Immature natural killer cell (primary cell): Measurements from ENCODE around the gene C5orf24. TPM values are rescaled to one million over a fixed set of nuclear protein-coding genes. Genes with fewer than 3 reads are reported as not detected.
A peak's percentile ranks its signal among the peaks of the same experiment; 100 is the strongest.

Source experiments
- DNase-seq, 3 donors: peaks; one replicate each; pipeline ENCODE4 v3.0.0; 2022; ENCODE audit warnings: mixed read lengths in 1 of 3
- H3K27ac Mint-ChIP-seq, 6 donors: one replicate each; pipeline ENCODE4 v1.8.0; 2020; ENCODE audit warnings: mixed read lengths in 6 of 6, mild to moderate bottlenecking in 5 of 6, inconsistent platforms in 4 of 6, moderate library complexity in 3 of 6
- H3K27me3 Mint-ChIP-seq, 3 donors: one replicate each; pipeline ENCODE4 v1.8.0; 2020 to 2021; ENCODE audit warnings: low read depth in 3 of 3, mild to moderate bottlenecking in 3 of 3, mixed read lengths in 3 of 3, moderate library complexity in 3 of 3, inconsistent platforms in 1 of 3
- H3K36me3 Mint-ChIP-seq, 3 donors: one replicate each; pipeline ENCODE4 v1.8.0; 2020; ENCODE audit warnings: mixed read lengths in 3 of 3, inconsistent platforms in 2 of 3, mild to moderate bottlenecking in 2 of 3
- H3K4me1 Mint-ChIP-seq, 2 donors: one replicate each; pipeline ENCODE4 v1.8.0; 2020; ENCODE audit warnings: inconsistent platforms in 2 of 2, mild to moderate bottlenecking in 2 of 2, mixed read lengths in 2 of 2, moderate library complexity in 1 of 2
- H3K4me3 Mint-ChIP-seq, 5 donors: one replicate each; pipeline ENCODE4 v1.8.0; 2020; ENCODE audit warnings: mild to moderate bottlenecking in 5 of 5, mixed read lengths in 5 of 5, inconsistent platforms in 3 of 5, moderate library complexity in 3 of 5
- H3K9me3 Mint-ChIP-seq, 6 donors: one replicate each; pipeline ENCODE4 v1.8.0; 2020; ENCODE audit warnings: mild to moderate bottlenecking in 6 of 6, mixed read lengths in 6 of 6, inconsistent platforms in 4 of 6, moderate library complexity in 3 of 6
- polyA plus RNA-seq, 3 donors: library from polyadenylated mRNA; unstranded; fragments of 300-500 nt; fragmentation: Illumina TruSeq; gene quantifications; one replicate each; pipeline ENCODE4 v1.2.3, GENCODE V29; 2021

C5orf24 gene
- 10 to 100 TPM; 10.9 to 20.5 (median 16.0) TPM for polyA plus RNA-seq

- no peaks in the 10 kb centered on the region for H3K9me3 Mint-ChIP-seq
- H3K27ac Mint-ChIP-seq: peak within 1 kb of the TSS; percentile 91 to 98 (median 97)
- H3K4me3 Mint-ChIP-seq: peak within 1 kb of the TSS; percentile 91 to 95 (median 93)
These were observed at the start of gene C5orf24 for GRCh38 chr5:134845852-134846640. C5orf24 (plus strand) TSS chr5:134845968; CDS start chr5:134854901, 8,933 bp downstream.

DNA sequence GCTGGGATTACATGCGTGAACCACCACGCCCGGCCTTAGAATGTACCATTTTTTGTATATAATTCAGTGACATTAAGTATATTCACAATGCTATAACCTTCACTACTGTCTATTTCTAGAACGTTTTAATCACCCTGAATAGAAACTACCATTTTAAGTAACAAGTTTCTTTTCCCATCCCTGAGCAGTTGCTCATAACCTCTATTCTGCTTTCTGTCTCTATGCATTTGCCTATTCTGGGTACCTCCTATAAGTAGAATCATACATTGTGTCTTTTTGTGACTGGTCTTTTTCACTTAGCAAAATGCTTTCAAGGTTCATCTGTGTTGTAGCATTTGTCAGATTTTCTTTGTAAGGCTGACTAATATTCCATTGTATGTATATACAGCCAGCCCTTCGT lies 47.3 kb upstream of the C5orf24 start:
- no peaks in the 10 kb centered on the region for H3K9me3 Mint-ChIP-seq
- peak overlapping the region in 2 of 6 donors; percentile 28 to 52 for H3K27ac Mint-ChIP-seq
- peaks cover 28 to 50% (median 41%) of the 10 kb centered on the region in 3 donors for H3K36me3 Mint-ChIP-seq
- H3K27me3 Mint-ChIP-seq: peaks cover 0 to 2% (median 1%) of the 10 kb centered on the region in 3 donors
- H3K4me3 Mint-ChIP-seq: no peak overlapping the region
- no peak for DNase-seq
- H3K4me1 Mint-ChIP-seq: no peaks in the 10 kb centered on the region

More at GRCh38 chr5:134845852-134846640, at the start of gene C5orf24:
- DNase-seq: peak; percentile 90 to 94 (median 93)
- Mint-ChIP-seq H3K36me3 (peaks cover 0 to 4% (median 0%) of the 10 kb centered on the region in 3 donors), H3K4me1 (peaks cover 29 to 43% of the 10 kb centered on the region in 2 donors), H3K27me3 (peaks cover 0 to 14% (median 0%) of the 10 kb centered on the region in 3 donors)

DNA sequence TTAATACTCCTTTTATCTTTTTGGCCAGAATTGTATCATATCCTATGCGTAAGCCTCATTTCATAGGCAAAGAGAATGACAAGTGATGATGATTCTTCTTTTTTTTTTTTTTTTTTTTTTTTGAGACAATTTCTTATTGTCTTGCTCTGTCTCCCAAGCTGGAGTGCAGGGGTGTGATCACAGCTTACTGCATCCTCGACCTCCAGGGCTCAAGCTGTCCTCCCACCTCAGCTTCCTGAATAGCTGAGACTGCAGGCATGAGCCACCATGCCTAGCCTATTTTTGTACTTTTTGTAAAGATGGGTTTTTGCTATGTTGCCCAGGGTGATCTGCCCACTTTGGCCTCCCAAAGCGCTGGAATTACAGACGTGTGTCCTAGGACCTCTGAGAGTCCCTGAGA lies 41.9 kb upstream of the C5orf24 start:
- no peaks in the 10 kb centered on the region for H3K27me3 Mint-ChIP-seq
- peaks cover 14 to 28% (median 17%) of the 10 kb centered on the region in 3 donors for H3K36me3 Mint-ChIP-seq
- no peaks in the 10 kb centered on the region for H3K9me3 Mint-ChIP-seq
- no peak overlapping the region for H3K4me3 Mint-ChIP-seq
- no peak for DNase-seq
- no peaks in the 10 kb centered on the region for H3K4me1 Mint-ChIP-seq
- no peak overlapping the region for H3K27ac Mint-ChIP-seq

- no peak overlapping the region for H3K4me3 Mint-ChIP-seq
- peaks cover 11 to 33% (median 13%) of the 10 kb centered on the region in 3 donors for H3K36me3 Mint-ChIP-seq
- no peaks in the 10 kb centered on the region for H3K9me3 Mint-ChIP-seq
- no peak for DNase-seq
- H3K4me1 Mint-ChIP-seq: peaks cover 4 to 10% of the 10 kb centered on the region in 2 donors
- peak overlapping the region in 3 of 6 donors; percentile 51 to 78 (median 71) for H3K27ac Mint-ChIP-seq
- no peaks in the 10 kb centered on the region for H3K27me3 Mint-ChIP-seq
These were observed 32.4 kb upstream of the C5orf24 start for GRCh38 chr5:134813407-134813806.

- H3K36me3 Mint-ChIP-seq: peaks cover 11 to 38% (median 16%) of the 10 kb centered on the region in 3 donors
- no peak overlapping the region for H3K4me3 Mint-ChIP-seq
- no peaks in the 10 kb centered on the region for H3K9me3 Mint-ChIP-seq
- H3K4me1 Mint-ChIP-seq: peaks cover 4 to 10% of the 10 kb centered on the region in 2 donors
- DNase-seq: no peak
- H3K27ac Mint-ChIP-seq: peak overlapping the region in 2 of 6 donors; percentile 51 to 78
- H3K27me3 Mint-ChIP-seq: no peaks in the 10 kb centered on the region
These were observed 31.9 kb upstream of the C5orf24 start for GRCh38 chr5:134813827-134814226.

DNA sequence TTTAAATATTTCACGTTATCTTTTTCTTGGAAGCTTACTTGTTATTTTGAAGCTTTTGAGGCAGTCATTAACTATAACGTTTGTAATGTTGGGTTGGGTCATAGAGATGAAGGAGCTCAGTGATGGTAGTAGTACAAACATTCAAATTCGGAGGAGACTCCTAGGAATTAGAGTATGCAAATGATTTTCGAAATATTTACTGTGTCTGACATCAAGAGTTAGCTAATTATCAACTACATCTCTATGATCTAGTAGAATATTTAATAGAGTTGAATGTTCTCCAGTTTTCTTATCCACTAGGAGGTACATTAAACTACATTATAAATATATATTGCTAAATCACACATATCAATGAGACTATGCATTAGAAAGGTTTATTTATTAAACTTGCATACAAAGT lies 28.8 kb upstream of the C5orf24 start:
- peaks cover 0 to 2% (median 0%) of the 10 kb centered on the region in 3 donors for H3K27me3 Mint-ChIP-seq
- peaks cover 16 to 49% (median 18%) of the 10 kb centered on the region in 3 donors for H3K36me3 Mint-ChIP-seq
- H3K9me3 Mint-ChIP-seq: no peaks in the 10 kb centered on the region
- H3K4me3 Mint-ChIP-seq: no peak overlapping the region
- H3K4me1 Mint-ChIP-seq: peaks cover 4 to 10% of the 10 kb centered on the region in 2 donors
- no peak overlapping the region for H3K27ac Mint-ChIP-seq
- DNase-seq: no peak

- Mint-ChIP-seq H3K4me1 (peaks cover under 1 to 3% of the 10 kb centered on the region in 2 donors), H3K4me3 (no peak overlapping the region), H3K27me3 (peaks cover 0 to 2% (median 0%) of the 10 kb centered on the region in 3 donors), H3K36me3 (peaks cover 18 to 48% (median 22%) of the 10 kb centered on the region in 3 donors), H3K27ac (peak overlapping the region in 1 of 6 donors; percentile 40), H3K9me3 (no peaks in the 10 kb centered on the region)
- DNase-seq: no peak
These were observed 27.0 kb upstream of the C5orf24 start for GRCh38 chr5:134818776-134819175.

- peaks cover 18 to 48% (median 22%) of the 10 kb centered on the region in 3 donors for H3K36me3 Mint-ChIP-seq
- no peak for DNase-seq
- no peak overlapping the region for H3K27ac Mint-ChIP-seq
- peaks cover 0 to 2% (median 0%) of the 10 kb centered on the region in 3 donors for H3K27me3 Mint-ChIP-seq
- no peaks in the 10 kb centered on the region for H3K4me1 Mint-ChIP-seq
- no peaks in the 10 kb centered on the region for H3K9me3 Mint-ChIP-seq
- no peak overlapping the region for H3K4me3 Mint-ChIP-seq
These were observed 26.3 kb upstream of the C5orf24 start for GRCh38 chr5:134819407-134819963.

GRCh38 chr5:134821841-134822240 lies 23.9 kb upstream of the C5orf24 start:
- no peaks in the 10 kb centered on the region for H3K9me3 Mint-ChIP-seq
- DNase-seq: no peak
- H3K36me3 Mint-ChIP-seq: peaks cover 18 to 48% (median 35%) of the 10 kb centered on the region in 3 donors
- no peak overlapping the region for H3K27ac Mint-ChIP-seq
- no peak overlapping the region for H3K4me3 Mint-ChIP-seq
- H3K4me1 Mint-ChIP-seq: no peaks in the 10 kb centered on the region
- peaks cover 0 to 2% (median 0%) of the 10 kb centered on the region in 3 donors for H3K27me3 Mint-ChIP-seq

DNA sequence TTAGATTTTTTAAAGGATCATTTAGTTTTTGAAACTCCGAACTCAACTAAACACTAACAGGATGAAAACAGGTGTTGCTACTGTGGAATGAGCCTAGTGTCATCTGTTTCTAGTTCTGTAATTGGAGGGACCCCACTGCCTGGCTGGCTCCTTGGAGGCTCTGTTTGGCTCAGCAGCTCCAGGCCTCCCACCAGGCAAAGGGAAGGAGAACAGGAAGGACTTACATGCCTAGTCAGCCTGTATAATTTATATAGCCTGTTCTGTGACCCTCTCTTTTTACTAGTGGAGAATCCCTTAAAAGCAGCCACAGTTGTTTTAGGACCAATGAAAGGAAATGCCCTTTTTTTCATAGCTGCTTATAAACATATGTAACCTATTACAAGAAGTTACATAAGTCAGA lies 21.1 kb upstream of the C5orf24 start:
- Mint-ChIP-seq H3K4me3 (no peak overlapping the region), H3K9me3 (no peaks in the 10 kb centered on the region), H3K27me3 (peaks cover 0 to 1% (median 0%) of the 10 kb centered on the region in 3 donors), H3K4me1 (no peaks in the 10 kb centered on the region), H3K36me3 (peaks cover 6 to 45% (median 25%) of the 10 kb centered on the region in 3 donors), H3K27ac (no peak overlapping the region)
- DNase-seq: no peak

- no peaks in the 10 kb centered on the region for H3K4me1 Mint-ChIP-seq
- no peak for DNase-seq
- no peak overlapping the region for H3K4me3 Mint-ChIP-seq
- peaks cover 5 to 43% (median 25%) of the 10 kb centered on the region in 3 donors for H3K36me3 Mint-ChIP-seq
- no peaks in the 10 kb centered on the region for H3K27me3 Mint-ChIP-seq
- no peaks in the 10 kb centered on the region for H3K9me3 Mint-ChIP-seq
- H3K27ac Mint-ChIP-seq: peak overlapping the region in 1 of 6 donors; percentile 54
These were observed 20.6 kb upstream of the C5orf24 start for GRCh38 chr5:134825212-134825611.

GRCh38 chr5:134833340-134834032 lies 12.3 kb upstream of the C5orf24 start:
- Mint-ChIP-seq H3K9me3 (no peaks in the 10 kb centered on the region), H3K4me3 (no peak overlapping the region), H3K27ac (no peak overlapping the region)

DNA sequence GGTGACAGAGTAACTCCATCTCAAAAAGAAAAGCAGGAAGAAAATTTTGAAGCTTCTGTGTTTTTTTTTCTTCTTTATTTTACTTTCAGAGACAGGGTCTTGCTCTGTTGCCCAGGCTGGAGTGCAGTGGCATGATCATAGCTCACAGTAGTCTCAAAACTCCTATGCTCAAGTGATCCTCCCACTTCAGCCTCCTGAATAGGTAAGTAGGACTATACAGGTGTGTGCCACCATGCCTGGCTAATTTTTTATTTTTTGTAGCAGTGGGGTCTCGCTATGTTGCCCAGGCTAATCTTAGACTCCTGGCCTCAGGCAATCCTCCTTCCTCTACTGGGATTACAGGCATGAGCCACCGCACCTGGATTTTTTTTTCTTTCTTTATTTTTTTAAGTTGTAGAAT lies 10.1 kb upstream of the C5orf24 start:
- Mint-ChIP-seq H3K27me3 (peaks cover 0 to 4% (median 0%) of the 10 kb centered on the region in 3 donors), H3K4me1 (no peaks in the 10 kb centered on the region), H3K36me3 (peaks cover 0 to 13% (median 9%) of the 10 kb centered on the region in 3 donors), H3K9me3 (no peaks in the 10 kb centered on the region), H3K27ac (no peak overlapping the region), H3K4me3 (no peak overlapping the region)
- DNase-seq: no peak

More at GRCh38 chr5:134833340-134834032, 12.3 kb upstream of the C5orf24 start:
- H3K4me1 Mint-ChIP-seq: no peaks in the 10 kb centered on the region
- peaks cover 0 to 12% (median 9%) of the 10 kb centered on the region in 3 donors for H3K36me3 Mint-ChIP-seq
- peaks cover 0 to 2% (median 0%) of the 10 kb centered on the region in 3 donors for H3K27me3 Mint-ChIP-seq
- DNase-seq: no peak
